Subcutaneous abdominal adipose tissue (tissue), 5 donors: Measurements from ENCODE around the gene STXBP5L.

Source experiments
- H3K27ac ChIP-seq: one replicate; pipeline ENCODE4 v1.7.0; 2013; ENCODE audit warnings: low read depth, mild to moderate bottlenecking, inconsistent platforms, low read length, moderate library complexity
- H3K27me3 ChIP-seq, 5 donors: one replicate each; pipeline ENCODE4 v1.7.0; 2013; ENCODE audit warnings: low read length in 5 of 5, inconsistent platforms in 1 of 5; ENCODE audit not compliant: control insufficient read depth in 5 of 5, insufficient read depth in 4 of 5
- H3K36me3 ChIP-seq, 5 donors: one replicate each; pipeline ENCODE4 v1.7.0; 2013; ENCODE audit warnings: low read length in 5 of 5; ENCODE audit not compliant: control insufficient read depth in 5 of 5, insufficient read depth in 5 of 5
- H3K4me1 ChIP-seq, 5 donors: one replicate each; pipeline ENCODE4 v1.7.0; 2013; ENCODE audit warnings: low read length in 5 of 5, mild to moderate bottlenecking in 3 of 5, moderate library complexity in 1 of 5; ENCODE audit not compliant: control insufficient read depth in 5 of 5, insufficient read depth in 5 of 5
- H3K4me3 ChIP-seq, 5 donors: one replicate each; pipeline ENCODE4 v1.7.0; 2013; ENCODE audit warnings: low read length in 5 of 5, low read depth in 1 of 5
- H3K9ac ChIP-seq, 5 donors: one replicate each; pipeline ENCODE4 v1.7.0; 2013; ENCODE audit warnings: low read length in 5 of 5, mild to moderate bottlenecking in 4 of 5, moderate library complexity in 3 of 5
- H3K9me3 ChIP-seq, 5 donors: one replicate each; pipeline ENCODE4 v1.7.0; 2013; ENCODE audit warnings: low read length in 5 of 5; ENCODE audit not compliant: control insufficient read depth in 5 of 5
- donor health status: healthy.
- donor health status: healthy.
- donor health status: healthy.
- donor health status: healthy.
- donor health status: healthy.

The STXBP5L gene

GRCh38 chr3:121399820-121400219 lies 491.8 kb downstream of the STXBP5L start:
- Histone ChIP-seq H3K27me3 (no peaks in the 10 kb centered on the region), H3K27ac (no peak overlapping the region), H3K4me1 (no peaks in the 10 kb centered on the region), H3K9me3 (peaks cover 0 to 5% (median 0%) of the 10 kb centered on the region in 5 donors), H3K36me3 (no peaks in the 10 kb centered on the region), H3K9ac (no peak overlapping the region), H3K4me3 (no peak overlapping the region)

GRCh38 chr3:121405631-121406030 lies 497.6 kb downstream of the STXBP5L start:
- no peaks in the 10 kb centered on the region for H3K4me1 ChIP-seq
- peaks cover 0 to 2% (median 0%) of the 10 kb centered on the region in 5 donors for H3K9me3 ChIP-seq
- no peaks in the 10 kb centered on the region for H3K36me3 ChIP-seq
- H3K27ac ChIP-seq = no peak overlapping the region
- no peaks in the 10 kb centered on the region for H3K27me3 ChIP-seq
- H3K9ac ChIP-seq = no peak overlapping the region
- no peak overlapping the region for H3K4me3 ChIP-seq

- Histone ChIP-seq H3K4me1 (no peaks in the 10 kb centered on the region), H3K9ac (no peak overlapping the region), H3K27me3 (no peaks in the 10 kb centered on the region), H3K27ac (no peak overlapping the region), H3K36me3 (no peaks in the 10 kb centered on the region), H3K4me3 (no peak overlapping the region), H3K9me3 (no peaks in the 10 kb centered on the region)
Measured at GRCh38 chr3:121411523-121411922, 503.5 kb downstream of the STXBP5L start.

DNA sequence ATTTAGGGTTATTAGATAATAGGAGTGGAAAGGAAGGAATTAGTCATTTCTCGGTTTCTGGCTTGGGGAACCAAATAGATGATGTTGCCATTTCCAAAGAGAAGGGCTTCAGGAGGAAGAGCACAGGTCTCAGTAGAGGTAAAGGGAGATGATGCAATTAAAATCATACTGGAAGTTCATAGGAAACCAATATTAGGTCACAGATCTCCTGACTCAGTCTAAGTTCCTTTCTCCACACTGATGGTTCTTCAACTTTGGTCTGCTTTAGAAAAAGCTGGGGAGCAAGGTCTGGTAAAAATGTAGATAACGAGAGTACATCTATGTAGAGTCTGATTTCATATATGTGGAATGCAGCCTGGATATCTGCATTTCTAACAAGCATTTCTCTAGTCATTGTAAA lies 506.9 kb downstream of the STXBP5L start:
- H3K27me3 ChIP-seq = no peaks in the 10 kb centered on the region
- no peaks in the 10 kb centered on the region for H3K36me3 ChIP-seq
- no peaks in the 10 kb centered on the region for H3K9me3 ChIP-seq
- H3K9ac ChIP-seq = no peak overlapping the region
- H3K27ac ChIP-seq = no peak overlapping the region
- H3K4me3 ChIP-seq = no peak overlapping the region
- no peaks in the 10 kb centered on the region for H3K4me1 ChIP-seq

DNA sequence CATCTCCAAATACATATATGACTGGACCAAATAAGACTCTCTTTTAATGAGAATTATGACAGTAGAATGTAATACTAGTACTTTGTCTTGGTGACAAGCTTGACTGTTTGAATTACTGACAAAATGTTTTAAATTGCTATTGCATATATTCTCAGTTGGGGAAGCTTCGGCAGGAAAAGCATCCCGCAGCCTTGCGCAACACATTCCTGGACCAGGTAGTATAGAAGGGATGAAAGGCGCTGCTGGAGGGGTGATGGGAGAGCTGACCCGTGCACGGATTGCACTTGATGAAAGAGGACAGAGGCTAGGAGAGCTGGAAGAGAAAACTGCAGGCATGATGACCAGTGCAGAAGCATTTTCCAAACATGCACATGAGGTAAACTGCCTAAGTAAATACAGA lies 510.2 kb downstream of the STXBP5L start:
- H3K9ac ChIP-seq = no peak overlapping the region
- H3K4me3 ChIP-seq = no peak overlapping the region
- no peak overlapping the region for H3K27ac ChIP-seq
- no peaks in the 10 kb centered on the region for H3K9me3 ChIP-seq
- no peaks in the 10 kb centered on the region for H3K27me3 ChIP-seq
- H3K4me1 ChIP-seq = no peaks in the 10 kb centered on the region
- no peaks in the 10 kb centered on the region for H3K36me3 ChIP-seq

- Histone ChIP-seq H3K4me3 (no peak overlapping the region), H3K27ac (no peak overlapping the region), H3K36me3 (no peaks in the 10 kb centered on the region), H3K27me3 (no peaks in the 10 kb centered on the region), H3K9ac (no peak overlapping the region), H3K9me3 (no peaks in the 10 kb centered on the region), H3K4me1 (no peaks in the 10 kb centered on the region)
Measured at GRCh38 chr3:121424549-121424948, 516.5 kb downstream of the STXBP5L start.

- Histone ChIP-seq H3K9me3 (no peaks in the 10 kb centered on the region), H3K9ac (no peak overlapping the region), H3K36me3 (no peaks in the 10 kb centered on the region), H3K27me3 (no peaks in the 10 kb centered on the region), H3K27ac (no peak overlapping the region), H3K4me3 (no peak overlapping the region), H3K4me1 (peaks cover 0 to 8% (median 5%) of the 10 kb centered on the region in 5 donors)
Measured at GRCh38 chr3:121430664-121431215, 522.7 kb downstream of the STXBP5L start.

DNA sequence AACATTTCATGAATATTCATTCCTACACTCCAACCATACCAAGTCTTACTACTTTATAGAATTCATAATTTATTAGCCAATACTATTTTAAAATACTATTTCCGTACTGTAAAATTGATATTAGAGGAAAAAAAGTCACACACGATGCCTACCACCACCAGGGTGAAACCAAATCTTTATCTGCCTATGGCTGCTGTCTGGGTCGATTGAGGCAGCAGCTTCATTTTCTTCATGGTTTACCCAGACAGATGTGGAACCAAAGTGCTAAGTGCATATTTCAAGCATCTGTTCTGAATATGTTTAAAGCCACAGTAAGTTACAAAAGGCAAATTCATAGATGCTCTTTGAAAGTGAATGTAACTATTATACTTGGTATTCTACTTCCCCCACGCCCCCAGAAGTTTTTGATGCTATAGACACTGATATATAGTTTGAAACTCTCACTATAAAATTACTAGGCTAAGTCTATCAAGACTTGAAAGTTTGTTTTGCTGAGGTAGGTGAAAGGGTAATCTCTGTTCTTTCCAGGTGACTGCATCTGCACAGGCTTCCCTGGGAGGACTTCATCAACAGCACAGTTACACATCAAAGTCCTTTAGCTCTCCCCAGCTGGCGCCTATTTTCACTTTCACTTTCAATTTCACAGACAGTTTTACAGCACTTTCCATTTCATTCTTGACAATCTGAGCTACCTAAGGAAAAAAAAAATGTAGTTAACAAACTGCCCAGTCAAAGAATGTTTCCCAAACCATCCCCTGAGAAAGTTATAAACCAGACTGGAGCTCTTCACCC lies 523.9 kb downstream of the STXBP5L start:
- H3K9me3 ChIP-seq = no peaks in the 10 kb centered on the region
- H3K9ac ChIP-seq = peak overlapping the region in 4 of 5 donors; percentile 18 to 63 (median 52)
- H3K4me1 ChIP-seq = peaks cover 0 to 8% (median 5%) of the 10 kb centered on the region in 5 donors
- H3K36me3 ChIP-seq = no peaks in the 10 kb centered on the region
- no peaks in the 10 kb centered on the region for H3K27me3 ChIP-seq
- H3K27ac ChIP-seq = no peak overlapping the region
- peak overlapping the region; percentile 50 to 73 (median 57) for H3K4me3 ChIP-seq

- H3K27ac ChIP-seq = no peak overlapping the region
- peaks cover 0 to 8% (median 5%) of the 10 kb centered on the region in 5 donors for H3K4me1 ChIP-seq
- no peaks in the 10 kb centered on the region for H3K36me3 ChIP-seq
- H3K9me3 ChIP-seq = no peaks in the 10 kb centered on the region
- H3K27me3 ChIP-seq = no peaks in the 10 kb centered on the region
- no peak overlapping the region for H3K9ac ChIP-seq
- H3K4me3 ChIP-seq = no peak overlapping the region
Measured at GRCh38 chr3:121436074-121436473, 528.1 kb downstream of the STXBP5L start.

GRCh38 chr3:121436641-121437040 lies 528.6 kb downstream of the STXBP5L start:
- peaks cover 0 to 7% (median 4%) of the 10 kb centered on the region in 5 donors for H3K4me1 ChIP-seq

More at GRCh38 chr3:121436641-121437040, 528.6 kb downstream of the STXBP5L start:
- no peak overlapping the region for H3K9ac ChIP-seq
- no peaks in the 10 kb centered on the region for H3K36me3 ChIP-seq
- no peak overlapping the region for H3K27ac ChIP-seq
- H3K4me3 ChIP-seq = no peak overlapping the region
- H3K9me3 ChIP-seq = no peaks in the 10 kb centered on the region
- no peaks in the 10 kb centered on the region for H3K27me3 ChIP-seq
